ENCODE data around the gene CGNL1.

Gene CGNL1

GRCh38 chr15:57375827-57376695 is at the start of gene CGNL1:
Gene CGNL1 (plus strand): TSS chr15:57376505. CDS start chr15:57438000, 61,495 bp downstream.
- peak; percentile 88 for DNase-seq (ENCODE audit: low spot score)

GRCh38 chr15:57327985-57328471 is 48.3 kb upstream of the CGNL1 start:
- peak; percentile 69 for DNase-seq (ENCODE audit: low spot score)

- DNase-seq (ENCODE audit: low spot score), result no peak
Observed at GRCh38 chr15:57328479-57328878, 47.8 kb upstream of the CGNL1 start.

- no peak for DNase-seq (ENCODE audit: low spot score)
Observed at GRCh38 chr15:57328897-57329296, 47.4 kb upstream of the CGNL1 start.

GRCh38 chr15:57329582-57330367 is 46.5 kb upstream of the CGNL1 start:
- DNase-seq (ENCODE audit: low spot score), result no peak

GRCh38 chr15:57330619-57331340 is 45.5 kb upstream of the CGNL1 start:
- no peak for DNase-seq (ENCODE audit: low spot score)

GRCh38 chr15:57332326-57332725 is 44.0 kb upstream of the CGNL1 start:
- DNase-seq (ENCODE audit: low spot score), result no peak

GRCh38 chr15:57333487-57333886 is 42.8 kb upstream of the CGNL1 start:
- no peak for DNase-seq (ENCODE audit: low spot score)

GRCh38 chr15:57334257-57334656 is 42.0 kb upstream of the CGNL1 start:
- DNase-seq (ENCODE audit: low spot score), result peak; percentile 33

- no peak for DNase-seq (ENCODE audit: low spot score)
Observed at GRCh38 chr15:57335293-57335715, 41.0 kb upstream of the CGNL1 start.

- no peak for DNase-seq (ENCODE audit: low spot score)
Observed at GRCh38 chr15:57335719-57336118, 40.6 kb upstream of the CGNL1 start.

GRCh38 chr15:57337868-57338411 is 38.4 kb upstream of the CGNL1 start:
- peak; percentile 44 for DNase-seq (ENCODE audit: low spot score)

GRCh38 chr15:57339321-57339720 is 37.0 kb upstream of the CGNL1 start:
- DNase-seq (ENCODE audit: low spot score), result no peak

GRCh38 chr15:57340682-57341259 is 35.5 kb upstream of the CGNL1 start:
- peak; percentile 80 for DNase-seq (ENCODE audit: low spot score)

GRCh38 chr15:57343048-57343447 is 33.3 kb upstream of the CGNL1 start:
- DNase-seq (ENCODE audit: low spot score), result no peak

GRCh38 chr15:57343498-57343897 is 32.8 kb upstream of the CGNL1 start:
- no peak for DNase-seq (ENCODE audit: low spot score)

- DNase-seq (ENCODE audit: low spot score), result no peak
Observed at GRCh38 chr15:57344282-57344681, 32.0 kb upstream of the CGNL1 start.

- no peak for DNase-seq (ENCODE audit: low spot score)
Observed at GRCh38 chr15:57345584-57345983, 30.7 kb upstream of the CGNL1 start.

- no peak for DNase-seq (ENCODE audit: low spot score)
Observed at GRCh38 chr15:57348081-57348480, 28.2 kb upstream of the CGNL1 start.

- no peak for DNase-seq (ENCODE audit: low spot score)
Observed at GRCh38 chr15:57352535-57353316, 23.6 kb upstream of the CGNL1 start.

GRCh38 chr15:57353317-57353804 is 22.9 kb upstream of the CGNL1 start:
- no peak for DNase-seq (ENCODE audit: low spot score)
